CD4-positive, alpha-beta T cell treated with Interleukin-21 for 1 hour (primary cell): Measurements from ENCODE around the gene MIER1.
"Not testable (repeated sequence)": the region's sequence is repeated elsewhere in the genome, so short reads cannot be mapped to it uniquely, and the experiment has no call there.

ENCODE experiments used
- DNase-seq: peaks from one replicate; pipeline ENCODE4 v3.0.0-alpha.2; 2020

Gene MIER1

DNA sequence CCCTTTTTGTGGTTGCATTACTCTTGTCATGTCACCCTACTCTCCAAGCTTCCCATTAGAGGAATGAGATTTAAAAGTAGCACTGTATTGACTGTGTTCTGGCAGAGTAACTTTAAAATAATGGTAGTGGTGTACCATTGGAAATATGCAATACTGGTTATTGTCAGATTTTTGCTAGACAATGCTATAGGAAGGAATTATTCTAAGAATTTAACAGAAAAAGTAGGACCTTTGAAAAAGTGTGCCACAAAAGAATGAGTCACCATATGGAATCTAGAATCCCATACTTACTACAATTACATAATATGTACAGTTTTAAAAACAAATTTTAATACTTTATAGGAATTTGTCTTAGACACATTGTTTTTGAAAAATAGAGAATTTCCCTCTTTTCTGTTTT is 13.8 kb downstream of the MIER1 start:
- no peak for DNase-seq

DNA sequence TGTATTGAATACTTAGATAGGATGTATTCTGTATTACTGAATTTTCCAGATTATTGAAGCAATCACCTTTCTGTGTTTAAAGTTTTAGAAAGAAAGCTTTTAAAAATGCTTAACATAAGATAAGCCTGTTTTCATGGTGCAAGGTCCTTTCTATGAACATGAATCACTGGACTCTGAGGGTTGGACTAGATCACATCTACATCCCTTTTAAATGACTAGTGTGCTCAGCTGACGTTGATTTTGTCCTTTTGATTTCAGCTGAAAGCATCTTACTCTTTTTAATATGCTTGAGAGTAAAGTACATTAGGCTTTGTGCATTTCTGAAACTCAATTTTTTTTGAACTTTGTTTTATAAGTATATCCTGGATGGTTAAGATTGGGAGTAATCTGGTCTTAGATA is 16.2 kb downstream of the MIER1 start:
- no peak for DNase-seq

DNA sequence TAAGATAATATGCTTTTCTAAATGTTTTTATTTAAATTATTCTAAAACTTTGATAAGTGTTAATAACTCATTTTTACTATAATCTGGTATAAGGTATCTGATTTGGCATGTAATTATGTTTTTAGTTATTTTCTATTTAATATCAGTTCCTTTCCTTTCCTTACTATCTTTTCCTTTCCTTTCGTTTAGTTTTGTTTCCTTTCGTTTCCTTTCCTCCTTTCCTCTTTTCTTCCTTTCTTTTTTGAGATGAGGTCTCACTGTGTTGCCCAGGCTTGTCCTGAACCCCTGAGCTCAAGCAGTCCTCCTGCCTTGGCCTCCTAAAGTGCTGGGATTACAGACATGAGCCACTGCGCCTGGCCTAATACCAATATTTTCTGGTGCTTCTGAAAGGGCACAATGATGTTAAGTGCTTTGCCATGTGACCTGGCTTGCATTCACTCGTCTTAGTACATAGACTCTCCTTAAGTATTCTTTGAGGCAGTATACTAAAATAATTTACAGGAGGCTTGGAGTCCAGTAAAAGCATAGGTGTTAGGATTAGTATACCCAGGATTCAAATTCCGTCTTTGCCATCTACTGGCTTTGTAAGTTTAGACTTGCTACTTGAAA is 18.7 kb downstream of the MIER1 start:
- DNase-seq = no peak

DNA sequence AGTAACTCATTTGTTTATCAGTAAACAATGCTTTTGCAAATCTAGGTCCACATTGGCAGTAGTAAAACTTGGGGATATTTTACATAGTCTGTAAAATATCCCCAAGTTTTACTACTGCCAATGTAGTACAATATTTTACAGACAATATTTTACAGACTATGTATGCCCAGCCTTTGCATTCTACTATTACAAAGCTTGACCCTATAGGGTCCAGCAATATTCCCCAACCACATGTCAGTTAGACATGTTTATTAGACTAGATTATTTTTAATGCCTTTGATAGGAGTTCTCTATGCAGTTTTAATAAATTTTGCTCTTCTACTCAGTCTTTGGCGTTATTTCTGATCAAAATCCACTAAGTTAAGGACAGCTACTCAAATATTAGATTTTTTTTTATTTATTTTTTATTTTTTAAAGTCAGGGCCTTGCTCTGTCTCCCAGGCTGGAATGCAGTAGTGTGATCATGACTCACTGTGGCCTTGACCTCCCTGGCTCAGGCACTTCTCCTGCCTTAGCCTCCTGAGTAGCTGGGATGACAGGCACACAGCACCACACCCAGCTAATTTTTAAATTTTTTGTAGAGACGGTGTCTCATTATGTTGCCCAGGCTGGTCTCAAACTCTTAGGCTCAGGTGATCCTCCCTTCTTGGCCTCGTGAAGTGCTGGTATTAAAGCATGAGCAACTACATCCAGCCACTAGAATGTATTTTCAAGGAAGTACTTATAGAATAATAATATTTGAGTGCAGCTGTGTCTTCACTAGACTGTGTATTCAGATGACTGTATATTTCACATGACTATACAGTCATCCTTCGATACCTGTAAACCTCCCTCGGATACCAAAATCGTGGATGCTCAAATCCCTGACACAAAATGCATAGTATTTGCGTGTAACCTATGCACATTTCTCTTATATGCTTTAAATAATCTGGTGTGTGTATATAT is 19.8 kb downstream of the MIER1 start:
- DNase-seq = no peak

DNA sequence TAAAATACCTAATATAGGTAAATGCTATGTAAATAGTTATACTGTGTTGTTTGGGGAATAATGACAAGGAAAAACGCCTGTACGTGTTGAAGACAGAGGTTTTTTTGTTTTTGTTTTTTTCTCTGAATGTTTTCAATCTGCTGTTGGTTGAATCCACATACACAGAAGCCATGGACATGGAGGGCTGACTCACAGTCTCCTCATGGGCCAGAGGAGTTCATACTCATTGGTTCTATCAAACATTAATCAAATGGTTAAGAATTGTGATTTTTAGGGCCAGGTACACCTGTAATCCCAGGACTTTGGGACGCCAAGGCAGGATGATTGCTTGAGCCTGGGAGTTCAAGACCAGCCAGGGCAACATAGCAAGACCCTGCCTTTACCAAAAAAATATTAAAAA is 20.5 kb downstream of the MIER1 start:
- no peak for DNase-seq

DNA sequence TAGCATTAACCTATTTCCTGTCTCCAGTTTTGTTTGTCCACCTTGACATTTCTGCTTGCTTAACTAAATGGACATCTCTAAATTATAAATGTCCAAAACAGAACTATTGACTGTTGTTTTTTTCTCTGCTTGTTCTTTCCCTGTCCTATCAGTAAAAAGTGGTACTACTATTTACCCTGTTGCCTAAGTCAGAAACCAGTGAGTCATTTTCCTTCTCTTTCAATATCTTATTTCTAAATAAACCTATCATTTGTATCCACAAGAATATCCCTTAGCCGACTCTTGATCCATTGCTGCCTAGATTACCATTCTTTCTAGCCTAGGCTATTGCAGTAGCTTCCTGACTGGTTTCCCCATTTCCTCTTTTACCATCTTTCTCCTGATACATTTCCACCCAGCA is 22.5 kb downstream of the MIER1 start:
- no peak for DNase-seq

DNA sequence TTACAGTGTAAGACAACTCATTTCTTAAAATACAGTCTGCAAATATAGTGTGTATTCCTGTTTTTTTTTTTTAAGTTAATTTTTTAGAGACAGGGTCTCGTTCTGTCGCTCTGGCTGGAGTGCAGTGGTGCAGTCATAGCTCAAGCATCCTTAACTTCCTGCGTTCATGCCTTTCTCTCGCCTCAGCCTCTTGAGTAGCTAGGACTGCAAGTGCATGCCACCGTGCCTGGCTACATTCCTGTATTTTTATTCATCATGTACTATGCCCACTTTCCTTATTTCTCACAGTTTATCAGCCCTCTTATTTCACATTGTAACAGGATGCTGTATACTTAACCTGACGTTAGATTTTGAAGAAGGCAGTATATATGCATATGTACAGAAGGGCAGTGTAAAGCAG is 26.7 kb downstream of the MIER1 start:
- DNase-seq = no peak

DNA sequence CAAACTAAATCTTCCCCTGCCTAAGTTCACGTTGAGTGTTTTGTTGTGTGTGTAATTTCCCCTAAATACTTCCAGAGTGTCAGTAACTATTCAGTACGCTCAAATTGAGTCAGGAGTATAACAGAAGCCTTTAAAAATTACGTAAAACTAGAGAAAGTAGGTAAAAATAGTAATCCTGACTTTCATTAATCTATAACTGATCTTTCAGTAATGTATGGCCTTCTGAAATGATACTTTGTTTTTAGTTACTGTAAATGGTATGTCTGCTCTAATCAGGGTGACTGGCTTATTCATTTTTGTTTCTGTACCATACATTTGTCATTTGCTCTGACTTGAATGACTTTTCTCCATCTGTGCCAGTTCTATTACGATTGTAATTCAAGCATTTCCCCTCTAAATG is 29.4 kb downstream of the MIER1 start:
- no peak for DNase-seq

DNA sequence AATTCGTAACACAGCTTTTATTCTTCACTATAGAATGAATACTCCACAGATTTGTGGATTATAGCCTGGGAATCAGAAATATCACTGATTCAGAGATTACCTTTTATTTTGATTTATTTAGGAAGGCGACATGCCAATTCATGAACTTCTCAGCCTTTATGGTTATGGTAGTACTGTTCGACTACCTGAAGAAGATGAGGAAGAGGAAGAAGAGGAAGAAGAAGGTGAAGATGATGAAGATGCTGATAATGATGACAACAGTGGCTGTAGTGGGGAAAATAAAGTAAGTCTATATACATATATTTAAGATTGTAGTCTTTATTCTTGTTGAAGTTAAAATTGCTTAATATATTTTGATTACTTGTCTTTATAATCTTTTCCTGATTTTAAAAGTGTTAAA is 33.1 kb downstream of the MIER1 start:
- DNase-seq = no peak

DNA sequence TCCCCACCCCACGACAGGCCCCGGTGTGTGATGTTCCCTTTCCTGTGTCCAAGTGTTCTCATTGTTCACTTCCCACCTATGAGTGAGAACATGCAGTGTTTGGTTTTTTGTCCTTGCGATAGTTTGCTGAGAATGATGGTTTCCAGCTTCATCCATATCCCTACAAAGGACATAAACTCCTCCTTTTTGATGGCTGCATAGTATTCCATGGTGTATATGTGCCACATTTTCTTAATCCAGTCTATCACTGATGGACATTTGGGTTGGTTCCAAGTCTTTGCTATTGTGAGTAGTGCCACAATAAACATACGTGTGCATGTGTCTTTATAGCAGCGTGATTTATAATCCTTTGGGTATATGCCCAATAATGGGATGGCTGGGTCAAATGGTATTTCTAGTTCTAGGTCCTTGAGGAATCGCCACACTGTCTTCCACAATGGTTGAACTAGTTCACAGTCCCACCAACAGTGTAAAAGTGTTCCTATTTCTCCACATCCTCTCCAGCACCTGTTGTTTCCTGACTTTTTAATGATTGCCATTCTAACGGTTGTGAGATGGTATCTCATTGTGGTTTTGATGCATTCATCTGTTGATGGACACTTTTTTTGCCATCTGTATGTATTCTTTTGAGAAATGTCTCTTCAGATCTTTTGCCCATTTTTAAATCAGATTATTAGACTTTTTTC is 41.5 kb downstream of the MIER1 start:
- not testable (repeated sequence) for DNase-seq

DNA sequence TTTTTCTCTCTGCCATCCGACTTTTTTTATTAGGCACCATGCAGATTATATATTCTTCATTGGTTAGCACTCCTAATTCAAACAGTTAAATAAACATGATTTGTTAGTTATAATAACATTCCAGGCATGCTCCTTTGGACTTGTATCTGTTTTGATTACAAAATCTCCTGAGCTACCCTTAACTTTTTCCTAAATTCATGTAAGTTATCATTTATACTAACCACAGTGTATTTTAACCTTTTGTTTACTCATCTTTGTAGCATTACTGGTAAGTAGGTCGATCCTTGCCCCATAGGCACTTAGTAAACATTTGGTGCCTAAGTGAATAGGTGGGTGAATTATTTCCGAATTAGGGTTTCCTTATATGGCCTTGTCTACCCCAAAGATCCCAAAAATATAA is 43.8 kb downstream of the MIER1 start:
- DNase-seq = no peak

DNA sequence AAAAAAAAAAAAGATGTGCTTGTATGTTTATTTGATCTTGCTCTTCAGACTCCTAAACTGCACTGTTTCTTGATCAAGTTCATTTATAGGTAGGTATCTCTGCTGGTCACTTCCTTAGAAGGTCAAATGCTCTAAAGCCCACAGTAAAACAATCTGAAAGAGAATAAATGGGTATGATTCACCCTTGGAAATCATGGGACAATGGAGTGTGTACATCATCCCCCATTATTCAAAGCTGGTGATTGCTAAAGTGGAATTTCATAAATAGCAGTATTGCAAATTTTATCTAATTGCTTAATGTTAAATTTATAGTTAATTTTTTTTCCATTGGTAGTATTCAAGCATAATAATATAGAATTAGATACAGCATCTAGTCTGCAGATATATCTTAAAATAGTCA is 53.4 kb downstream of the MIER1 start:
- no peak for DNase-seq

DNA sequence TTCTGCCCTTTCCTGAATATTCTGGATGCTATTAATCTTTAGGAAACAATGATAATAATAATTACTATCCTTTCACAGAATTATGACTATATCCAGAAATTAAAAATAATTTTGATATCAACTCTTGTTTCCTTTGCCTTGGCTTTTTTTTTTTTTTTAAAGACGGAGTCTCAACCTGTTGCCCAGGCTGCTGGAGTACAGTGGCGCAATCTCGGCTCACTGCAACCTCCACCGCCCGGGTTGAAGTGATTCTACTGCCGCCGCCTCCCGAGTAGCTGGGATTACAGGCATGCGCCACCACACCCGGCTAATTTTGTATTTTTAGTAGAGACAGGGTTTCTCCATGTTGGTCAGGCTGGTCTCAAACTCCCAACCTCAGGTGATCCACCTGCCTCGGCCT is 54.8 kb downstream of the MIER1 start:
- not testable (repeated sequence) for DNase-seq

DNA sequence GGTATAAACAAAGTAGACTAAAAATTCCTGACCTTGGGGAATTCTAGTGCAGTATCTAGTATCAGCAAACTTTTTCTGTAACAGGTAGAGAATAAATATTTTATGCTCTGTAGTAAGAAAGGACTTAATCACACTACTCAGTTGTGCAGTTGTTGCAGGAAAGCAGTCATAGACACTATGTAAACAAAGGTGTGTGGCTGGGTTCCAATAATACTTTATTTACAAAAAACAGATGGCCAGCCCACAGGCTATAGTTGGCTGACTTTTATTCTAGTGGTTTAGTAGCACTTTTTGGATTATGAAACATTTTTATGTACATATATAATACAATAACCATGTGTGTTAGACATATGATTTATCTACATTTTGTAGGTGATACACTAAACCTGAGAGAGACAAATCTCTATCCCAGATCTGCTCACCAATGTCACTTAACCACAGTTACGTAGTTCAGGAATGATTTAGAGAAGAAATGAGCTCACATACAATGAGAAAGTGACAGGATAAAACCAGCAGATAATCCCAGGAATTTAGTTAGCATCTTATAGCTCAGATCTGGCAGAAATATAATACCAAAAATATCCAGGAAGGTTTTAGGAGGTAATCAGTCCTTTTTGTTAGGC is 56.1 kb downstream of the MIER1 start:
- DNase-seq = no peak

DNA sequence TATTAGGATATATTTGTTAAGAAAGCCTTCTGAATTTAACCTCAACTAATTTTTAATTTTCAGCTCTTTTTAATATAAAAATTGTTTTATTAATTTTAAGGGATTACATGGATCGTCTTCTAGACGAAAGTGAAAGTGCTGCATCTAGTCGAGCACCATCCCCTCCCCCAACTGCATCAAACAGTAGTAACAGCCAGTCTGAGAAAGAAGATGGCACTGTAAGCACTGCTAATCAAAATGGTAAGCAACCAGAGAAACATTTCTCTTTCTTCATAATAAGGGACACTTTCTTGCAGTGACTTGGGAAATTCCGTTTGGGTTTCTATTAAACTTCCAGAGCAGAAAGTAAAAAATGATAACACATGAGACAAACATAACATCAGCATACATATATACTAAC is 56.9 kb downstream of the MIER1 start:
- DNase-seq = peak; percentile 73

DNA sequence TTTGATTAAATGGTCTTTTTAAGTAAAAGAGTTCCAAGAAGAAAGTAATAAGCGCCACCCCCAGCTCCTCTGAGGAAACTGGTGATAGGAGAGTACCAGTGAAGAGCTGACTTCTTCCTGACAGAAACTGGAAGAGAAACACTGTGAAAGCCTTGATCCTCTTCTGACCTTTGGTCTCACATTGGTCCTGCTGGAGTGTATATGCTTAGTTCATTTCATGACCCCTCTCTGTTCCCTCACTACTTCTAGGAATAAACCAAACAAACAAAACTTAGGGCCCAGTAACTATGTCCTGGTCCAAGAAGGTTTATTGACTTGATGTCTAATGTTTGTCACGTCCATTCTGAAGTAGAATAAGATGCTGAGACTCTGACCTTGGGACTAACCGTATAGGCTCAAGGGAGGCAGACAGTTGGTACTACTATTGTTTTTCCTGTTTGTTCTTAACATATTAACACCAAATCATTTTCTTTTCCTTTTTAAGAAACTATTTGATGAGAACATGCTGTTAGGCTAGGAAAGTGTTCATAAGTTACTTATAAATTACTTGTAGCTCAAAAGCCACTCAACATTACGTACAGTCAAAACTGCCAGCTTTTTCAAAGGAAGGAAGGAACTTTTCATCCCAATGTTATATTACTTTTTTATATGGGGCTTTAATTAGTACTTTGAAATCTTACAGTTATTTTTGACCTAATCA is 57.9 kb downstream of the MIER1 start:
- DNase-seq = no peak

DNA sequence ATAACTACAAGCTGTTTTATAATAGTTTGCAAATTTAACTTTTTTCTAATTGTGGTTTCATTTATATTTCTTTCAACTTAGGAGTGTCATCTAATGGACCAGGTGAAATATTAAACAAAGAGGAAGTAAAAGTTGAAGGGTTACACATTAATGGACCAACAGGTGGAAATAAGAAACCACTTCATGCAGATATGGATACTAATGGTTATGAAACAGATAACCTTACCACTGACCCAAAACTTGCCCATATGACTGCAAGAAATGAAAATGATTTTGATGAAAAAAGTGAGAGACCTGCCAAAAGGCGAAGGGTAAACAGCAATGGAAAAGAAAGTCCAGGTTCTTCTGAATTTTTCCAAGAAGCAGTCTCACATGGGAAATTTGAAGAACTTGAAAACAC is 59.7 kb downstream of the MIER1 start:
- no peak for DNase-seq

DNA sequence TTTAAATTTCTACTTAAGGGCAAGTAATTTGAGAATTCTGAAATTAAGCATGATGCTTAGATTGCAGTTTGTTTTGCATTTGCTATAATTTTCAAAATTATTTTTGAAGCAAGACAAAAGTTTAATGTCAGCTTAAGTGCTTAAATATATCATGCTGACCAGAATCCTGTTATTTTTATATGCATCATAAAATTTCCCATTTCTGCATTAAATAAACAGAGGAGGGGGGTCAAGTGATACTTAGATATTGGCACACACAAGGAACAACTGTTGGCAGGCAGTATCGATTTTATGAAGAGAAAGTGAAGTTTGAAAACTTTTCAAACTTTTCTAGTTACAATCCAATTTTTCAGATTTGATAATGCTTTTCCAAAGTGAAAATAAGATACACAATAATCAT is 61.0 kb downstream of the MIER1 start:
- DNase-seq = no peak

DNA sequence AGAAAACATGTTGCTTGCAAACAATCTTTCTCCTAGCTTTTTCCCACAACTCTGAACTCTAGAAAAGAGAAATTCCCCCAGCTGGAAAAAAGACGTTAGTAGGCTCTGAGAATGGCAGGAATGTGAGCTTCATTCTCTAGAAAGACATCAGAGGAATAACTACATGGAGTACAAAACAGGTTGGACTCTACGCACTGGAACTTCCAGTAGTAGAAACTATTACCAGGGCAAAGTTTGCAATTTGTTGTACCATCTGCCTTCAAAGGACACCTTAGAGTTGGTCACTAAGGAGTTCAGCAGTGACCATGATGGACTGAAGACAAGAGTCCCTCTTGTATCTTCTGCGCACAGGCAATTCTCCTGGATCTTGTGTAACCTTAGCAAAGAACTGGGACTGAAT is 68.3 kb downstream of the MIER1 start:
- no peak for DNase-seq

DNA sequence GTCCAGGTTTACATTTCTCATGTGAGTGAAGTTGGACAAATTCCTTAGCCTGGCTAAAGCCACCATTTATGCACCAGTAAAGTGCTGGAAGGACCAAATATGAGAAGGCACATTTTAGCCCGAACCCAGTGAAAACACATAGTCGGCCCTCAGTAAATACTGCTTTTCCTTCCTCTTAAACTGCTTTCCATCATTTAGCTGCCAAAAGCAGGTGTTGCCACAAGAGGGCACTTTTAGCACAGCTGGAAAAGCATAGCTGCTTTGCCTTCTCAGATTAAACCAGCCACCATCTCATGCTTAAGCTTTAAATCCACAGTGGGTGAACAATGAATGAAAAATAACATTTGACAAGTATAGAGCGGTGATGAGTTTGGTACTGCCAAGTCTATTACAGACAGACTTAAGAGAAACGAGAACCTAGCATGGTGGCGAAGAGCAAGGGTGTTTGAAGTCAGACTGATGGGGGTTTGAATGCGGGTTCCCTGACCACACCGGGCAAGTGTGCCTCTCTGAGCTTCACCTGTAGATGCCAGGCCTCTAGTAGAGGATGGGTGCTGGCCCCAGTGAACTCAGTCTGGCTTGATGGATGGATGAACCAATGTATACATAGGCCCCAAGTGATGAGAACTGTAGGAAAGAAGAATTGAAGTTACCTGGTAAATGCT is 71.4 kb downstream of the MIER1 start:
- peak; percentile 67 for DNase-seq

DNA sequence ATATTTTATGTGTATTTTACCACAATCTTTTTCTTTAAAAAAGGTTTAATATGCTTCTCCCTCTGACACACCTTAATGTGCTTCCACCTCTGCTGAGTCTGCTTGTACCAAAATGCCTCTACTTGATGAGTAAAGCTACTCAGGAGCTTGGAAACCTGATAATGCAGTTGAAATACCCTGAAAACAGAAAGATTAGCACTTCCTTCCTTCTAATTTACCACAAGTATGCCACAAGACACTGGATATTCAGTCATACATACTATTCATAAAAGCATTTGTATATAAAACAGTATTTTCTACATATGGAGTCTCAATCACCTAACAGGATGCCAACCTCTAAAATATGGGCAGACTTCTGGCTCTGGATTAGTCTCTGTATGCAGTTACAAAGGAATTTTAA is 74.2 kb downstream of the MIER1 start:
- no peak for DNase-seq

DNA sequence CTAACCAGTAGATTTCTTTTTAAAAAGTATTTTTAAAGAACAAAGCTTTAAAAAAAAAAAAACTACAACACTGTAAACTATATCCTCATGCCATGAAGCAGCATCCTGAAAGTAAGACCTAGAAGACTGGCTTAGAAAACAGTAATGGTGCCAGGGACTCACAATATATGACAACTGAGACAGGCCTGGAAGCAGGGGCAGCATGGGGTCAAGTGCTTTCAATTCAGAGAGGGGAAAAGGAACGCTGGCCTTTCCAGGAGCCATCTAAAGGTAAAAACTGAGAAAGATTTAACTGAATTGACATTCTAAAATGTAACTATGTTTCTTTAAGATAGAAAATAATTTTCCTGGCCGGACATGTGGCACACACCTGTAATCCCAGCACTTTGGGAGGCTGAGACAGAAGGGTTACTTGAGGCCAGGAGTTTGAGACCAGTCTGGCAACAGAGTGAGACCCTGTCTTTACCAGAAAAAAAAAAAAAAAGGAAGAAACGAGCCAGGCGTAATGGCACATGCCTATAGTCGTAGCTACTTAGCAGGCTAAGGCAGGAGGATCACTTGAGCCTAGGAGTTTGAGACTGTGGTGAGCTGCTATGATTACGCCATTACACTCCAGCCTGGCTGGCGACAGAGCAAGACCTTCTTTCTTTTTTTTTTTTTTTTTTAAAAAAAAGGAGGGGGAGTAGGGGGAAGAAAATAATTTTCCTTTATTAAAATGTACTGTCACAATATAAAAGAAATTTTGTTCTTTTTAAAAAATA is 75.0 kb downstream of the MIER1 start:
- no peak for DNase-seq
